HEK293T (cell line): Measurements from ENCODE around the gene DLX5.

Source experiments
- FOXK2 ChIP-seq: fragments of 450-650 bp; IDR thresholded peaks from 2 replicates; pipeline ENCODE4 v1.6.1; 2016; ENCODE audit warnings: mild to moderate bottlenecking
- FOXM1 ChIP-seq: fragments of 450-650 bp; IDR thresholded peaks from 2 replicates; pipeline ENCODE4 v1.6.1; 2017; ENCODE audit warnings: mild to moderate bottlenecking, borderline replicate concordance
- L3MBTL2 ChIP-seq: fragments of 450-650 bp; conservative IDR thresholded peaks from 2 replicates; pipeline ENCODE4 v1.6.1; 2016; ENCODE audit warnings: mild to moderate bottlenecking
- NFRKB ChIP-seq: fragments of 450-650 bp; IDR thresholded peaks from 2 replicates; pipeline ENCODE4 v1.6.1; 2016; ENCODE audit warnings: mild to moderate bottlenecking, moderate library complexity
- SUZ12 ChIP-seq: fragments of 450-650 bp; IDR thresholded peaks from 2 replicates; pipeline ENCODE4 v1.6.1; 2016; ENCODE audit warnings: mild to moderate bottlenecking
- TARDBP ChIP-seq: fragments of 450-650 bp; IDR thresholded peaks from 2 replicates; pipeline ENCODE4 v1.6.1; 2016

GRCh38 chr7:96998744-96999143 is 25.9 kb downstream of the DLX5 start:
- TF ChIP-seq NFRKB (no peak), FOXK2 (no peak), TARDBP (no peak), L3MBTL2 (no peak), FOXM1 (no peak), SUZ12 (no peak)
